HepG2 (cell line): ENCODE measurements around the gene TOM1L2. TPM values are rescaled to one million over a fixed set of nuclear protein-coding genes. Genes with fewer than 3 reads are reported as not detected.

Source experiments
- GFI1 ChIP-seq: sonication (generic); formaldehyde crosslinking; IDR thresholded peaks from 2 replicates; pipeline ENCODE4 v1.5.0; 2020; ENCODE audit warnings: missing genetic modification reagents, mild to moderate bottlenecking, borderline replicate concordance
- PRMT3 ChIP-seq: sonication (generic); formaldehyde crosslinking; IDR thresholded peaks from 2 replicates; pipeline ENCODE4 v1.8.1; 2022; ENCODE audit warnings: low read depth, mild to moderate bottlenecking, moderate library complexity, missing genetic modification reagents, borderline replicate concordance
- RAD21 ChIP-seq: fragments of 450-650 bp; formaldehyde crosslinking; IDR thresholded peaks from 2 replicates; pipeline ENCODE4 v1.5.0; 2020; ENCODE audit warnings: mild to moderate bottlenecking
- STAG1 ChIP-seq: sonication (generic); formaldehyde crosslinking; IDR thresholded peaks from 2 replicates; pipeline ENCODE4 v1.4.0; 2020; ENCODE audit warnings: missing genetic modification reagents
- ZNF230 ChIP-seq: sonication (generic); formaldehyde crosslinking; IDR thresholded peaks from 2 replicates; pipeline ENCODE4 v1.4.0; 2020; ENCODE audit warnings: mild to moderate bottlenecking, missing genetic modification reagents
- ZNF501 ChIP-seq: sonication (generic); formaldehyde crosslinking; IDR thresholded peaks from 2 replicates; pipeline ENCODE4 v1.5.1; 2020; ENCODE audit warnings: mild to moderate bottlenecking, moderate library complexity, missing genetic modification reagents
- polyA plus RNA-seq, 8 experiments: library from polyadenylated mRNA; depleted of rRNA in 3 of 8; stranded (reverse) in 7 of 8; unstranded in 1 of 8; fragments of >200 nt; fragmentation: Illumina TruSeq in 4 of 8; extraction: Trizol in 4 of 8; gene quantifications; 2 replicates each; pipeline versions ENCODE4 v1.2.1 to v1.2.3, GENCODE V29; 2011 to 2016; ENCODE audit warnings: low read depth in 4 of 8, missing spikeins in 1 of 8, mixed read lengths in 1 of 8; ENCODE audit not compliant: insufficient read depth in 1 of 8
- total RNA-seq, 5 experiments: library from RNA; depleted of rRNA; stranded (reverse); fragments of >200 nt; fragmentation: Illumina TruSeq; extraction: Trizol; gene quantifications; 2 replicates each; pipeline ENCODE4 v1.2.3, GENCODE V29; 2016; ENCODE audit warnings: low read depth in 1 of 5
- TF ChIP-seq, protein P1 (sequence below): sonication (generic); formaldehyde crosslinking; IDR thresholded peaks from 2 replicates; pipeline ENCODE4 v1.4.0; 2020; ENCODE audit warnings: missing genetic modification reagents, mild to moderate bottlenecking, borderline replicate concordance
- TF ChIP-seq, protein P2 (sequence below): sonication (generic); formaldehyde crosslinking; IDR thresholded peaks from 2 replicates; pipeline ENCODE4 v1.8.1; 2023; ENCODE audit warnings: mild to moderate bottlenecking, missing genetic modification reagents
- TF ChIP-seq, protein P3 (sequence below): sonication (generic); formaldehyde crosslinking; IDR thresholded peaks from 2 replicates; pipeline ENCODE4 v1.5.0; 2020; ENCODE audit warnings: mild to moderate bottlenecking, missing genetic modification reagents, moderate library complexity
- TF ChIP-seq, protein P4 (sequence below): sonication (generic); formaldehyde crosslinking; IDR thresholded peaks from 2 replicates; pipeline ENCODE4 v1.9.0; 2021; ENCODE audit warnings: missing genetic modification reagents, borderline replicate concordance
- TF ChIP-seq, protein P5 (sequence below): sonication (generic); formaldehyde crosslinking; IDR thresholded peaks from 2 replicates; pipeline ENCODE4; 2020; ENCODE audit warnings: missing genetic modification reagents, mild to moderate bottlenecking, borderline replicate concordance
- TF ChIP-seq, protein P6 (sequence below): IDR thresholded peaks from 2 replicates; pipeline ENCODE4 v1.6.1; 2012; ENCODE audit warnings: inconsistent platforms
- TF ChIP-seq, protein P7 (sequence below): sonication (generic); formaldehyde crosslinking; IDR thresholded peaks from 2 replicates; pipeline ENCODE4 v1.8.0; 2023; ENCODE audit warnings: mild to moderate bottlenecking, missing genetic modification reagents

Gene TOM1L2
- total and polyA plus RNA-seq, 2 of the 13 experiments (the other 11 are each of a cell fraction or from before 2014, with no cell fraction given) = 4.7 to 7.4 TPM

DNA sequence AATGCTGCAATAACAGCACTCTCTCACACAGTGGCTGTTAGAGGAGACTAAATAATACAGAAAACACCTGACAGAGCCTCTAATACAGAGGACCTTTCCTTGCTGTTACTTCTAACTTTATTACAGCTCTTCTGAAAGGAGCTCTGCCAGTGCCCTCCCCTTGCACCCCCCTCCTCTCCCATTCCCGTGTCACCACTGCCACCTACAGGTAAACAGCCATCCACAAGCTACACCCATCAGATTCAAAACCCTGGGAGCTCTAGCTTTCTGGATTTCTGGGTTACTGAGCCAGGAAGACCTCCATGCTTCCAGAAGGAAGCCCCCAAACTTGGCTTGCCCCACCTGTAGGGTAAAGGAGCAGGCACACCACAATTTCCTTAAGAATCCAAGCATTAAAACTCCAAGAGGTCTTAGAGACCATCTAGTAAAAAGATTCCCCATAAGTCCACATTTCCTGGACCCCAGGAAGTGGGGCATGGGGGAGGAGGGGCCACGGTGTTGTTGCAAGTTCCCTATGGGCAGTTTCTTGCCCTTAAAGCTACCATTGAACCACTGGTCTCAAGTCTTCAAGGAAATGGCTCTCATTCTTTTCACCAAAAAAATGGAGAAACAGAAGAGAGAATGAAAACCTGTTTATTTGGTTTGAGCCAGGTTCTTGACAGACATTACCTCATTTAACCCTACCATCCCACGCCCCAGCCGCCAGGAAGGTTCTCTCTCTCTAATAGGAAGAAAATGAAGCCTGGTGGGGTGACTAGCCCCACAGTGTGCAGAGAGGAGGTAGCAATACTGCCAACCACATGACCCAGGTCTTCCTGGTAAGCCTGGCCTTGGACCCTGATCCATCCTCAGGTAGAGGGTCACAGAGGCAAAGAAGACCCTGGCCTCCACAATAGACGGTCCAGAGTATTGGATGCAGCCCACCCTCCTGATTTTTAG, 52.8 kb downstream of the TOM1L2 start (continued):
- TF ChIP-seq, protein P1, sequence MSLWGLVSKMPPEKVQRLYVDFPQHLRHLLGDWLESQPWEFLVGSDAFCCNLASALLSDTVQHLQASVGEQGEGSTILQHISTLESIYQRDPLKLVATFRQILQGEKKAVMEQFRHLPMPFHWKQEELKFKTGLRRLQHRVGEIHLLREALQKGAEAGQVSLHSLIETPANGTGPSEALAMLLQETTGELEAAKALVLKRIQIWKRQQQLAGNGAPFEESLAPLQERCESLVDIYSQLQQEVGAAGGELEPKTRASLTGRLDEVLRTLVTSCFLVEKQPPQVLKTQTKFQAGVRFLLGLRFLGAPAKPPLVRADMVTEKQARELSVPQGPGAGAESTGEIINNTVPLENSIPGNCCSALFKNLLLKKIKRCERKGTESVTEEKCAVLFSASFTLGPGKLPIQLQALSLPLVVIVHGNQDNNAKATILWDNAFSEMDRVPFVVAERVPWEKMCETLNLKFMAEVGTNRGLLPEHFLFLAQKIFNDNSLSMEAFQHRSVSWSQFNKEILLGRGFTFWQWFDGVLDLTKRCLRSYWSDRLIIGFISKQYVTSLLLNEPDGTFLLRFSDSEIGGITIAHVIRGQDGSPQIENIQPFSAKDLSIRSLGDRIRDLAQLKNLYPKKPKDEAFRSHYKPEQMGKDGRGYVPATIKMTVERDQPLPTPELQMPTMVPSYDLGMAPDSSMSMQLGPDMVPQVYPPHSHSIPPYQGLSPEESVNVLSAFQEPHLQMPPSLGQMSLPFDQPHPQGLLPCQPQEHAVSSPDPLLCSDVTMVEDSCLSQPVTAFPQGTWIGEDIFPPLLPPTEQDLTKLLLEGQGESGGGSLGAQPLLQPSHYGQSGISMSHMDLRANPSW (CRISPR knock-in tag) = no peak
- TF ChIP-seq, protein P2, sequence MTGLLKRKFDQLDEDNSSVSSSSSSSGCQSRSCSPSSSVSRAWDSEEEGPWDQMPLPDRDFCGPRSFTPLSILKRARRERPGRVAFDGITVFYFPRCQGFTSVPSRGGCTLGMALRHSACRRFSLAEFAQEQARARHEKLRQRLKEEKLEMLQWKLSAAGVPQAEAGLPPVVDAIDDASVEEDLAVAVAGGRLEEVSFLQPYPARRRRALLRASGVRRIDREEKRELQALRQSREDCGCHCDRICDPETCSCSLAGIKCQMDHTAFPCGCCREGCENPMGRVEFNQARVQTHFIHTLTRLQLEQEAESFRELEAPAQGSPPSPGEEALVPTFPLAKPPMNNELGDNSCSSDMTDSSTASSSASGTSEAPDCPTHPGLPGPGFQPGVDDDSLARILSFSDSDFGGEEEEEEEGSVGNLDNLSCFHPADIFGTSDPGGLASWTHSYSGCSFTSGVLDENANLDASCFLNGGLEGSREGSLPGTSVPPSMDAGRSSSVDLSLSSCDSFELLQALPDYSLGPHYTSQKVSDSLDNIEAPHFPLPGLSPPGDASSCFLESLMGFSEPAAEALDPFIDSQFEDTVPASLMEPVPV (CRISPR knock-in tag) = no peak
- TF ChIP-seq, protein P3, sequence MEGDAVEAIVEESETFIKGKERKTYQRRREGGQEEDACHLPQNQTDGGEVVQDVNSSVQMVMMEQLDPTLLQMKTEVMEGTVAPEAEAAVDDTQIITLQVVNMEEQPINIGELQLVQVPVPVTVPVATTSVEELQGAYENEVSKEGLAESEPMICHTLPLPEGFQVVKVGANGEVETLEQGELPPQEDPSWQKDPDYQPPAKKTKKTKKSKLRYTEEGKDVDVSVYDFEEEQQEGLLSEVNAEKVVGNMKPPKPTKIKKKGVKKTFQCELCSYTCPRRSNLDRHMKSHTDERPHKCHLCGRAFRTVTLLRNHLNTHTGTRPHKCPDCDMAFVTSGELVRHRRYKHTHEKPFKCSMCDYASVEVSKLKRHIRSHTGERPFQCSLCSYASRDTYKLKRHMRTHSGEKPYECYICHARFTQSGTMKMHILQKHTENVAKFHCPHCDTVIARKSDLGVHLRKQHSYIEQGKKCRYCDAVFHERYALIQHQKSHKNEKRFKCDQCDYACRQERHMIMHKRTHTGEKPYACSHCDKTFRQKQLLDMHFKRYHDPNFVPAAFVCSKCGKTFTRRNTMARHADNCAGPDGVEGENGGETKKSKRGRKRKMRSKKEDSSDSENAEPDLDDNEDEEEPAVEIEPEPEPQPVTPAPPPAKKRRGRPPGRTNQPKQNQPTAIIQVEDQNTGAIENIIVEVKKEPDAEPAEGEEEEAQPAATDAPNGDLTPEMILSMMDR (CRISPR knock-in tag) = peak; percentile 94
- TF ChIP-seq RAD21 (CRISPR knock-in tag) (peak; percentile 90), GFI1 (no peak), STAG1 (CRISPR knock-in tag) (peak; percentile 76), ZNF501 (CRISPR knock-in tag) (0 out of 2 replicates have a peak, but pooled peaks have one; percentile 44), PRMT3 (no peak), ZNF230 (0 out of 2 replicates have a peak, but pooled peaks have one; percentile 57)
- TF ChIP-seq, protein P4, sequence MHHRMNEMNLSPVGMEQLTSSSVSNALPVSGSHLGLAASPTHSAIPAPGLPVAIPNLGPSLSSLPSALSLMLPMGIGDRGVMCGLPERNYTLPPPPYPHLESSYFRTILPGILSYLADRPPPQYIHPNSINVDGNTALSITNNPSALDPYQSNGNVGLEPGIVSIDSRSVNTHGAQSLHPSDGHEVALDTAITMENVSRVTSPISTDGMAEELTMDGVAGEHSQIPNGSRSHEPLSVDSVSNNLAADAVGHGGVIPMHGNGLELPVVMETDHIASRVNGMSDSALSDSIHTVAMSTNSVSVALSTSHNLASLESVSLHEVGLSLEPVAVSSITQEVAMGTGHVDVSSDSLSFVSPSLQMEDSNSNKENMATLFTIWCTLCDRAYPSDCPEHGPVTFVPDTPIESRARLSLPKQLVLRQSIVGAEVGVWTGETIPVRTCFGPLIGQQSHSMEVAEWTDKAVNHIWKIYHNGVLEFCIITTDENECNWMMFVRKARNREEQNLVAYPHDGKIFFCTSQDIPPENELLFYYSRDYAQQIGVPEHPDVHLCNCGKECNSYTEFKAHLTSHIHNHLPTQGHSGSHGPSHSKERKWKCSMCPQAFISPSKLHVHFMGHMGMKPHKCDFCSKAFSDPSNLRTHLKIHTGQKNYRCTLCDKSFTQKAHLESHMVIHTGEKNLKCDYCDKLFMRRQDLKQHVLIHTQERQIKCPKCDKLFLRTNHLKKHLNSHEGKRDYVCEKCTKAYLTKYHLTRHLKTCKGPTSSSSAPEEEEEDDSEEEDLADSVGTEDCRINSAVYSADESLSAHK = no peak
- TF ChIP-seq, protein P5, sequence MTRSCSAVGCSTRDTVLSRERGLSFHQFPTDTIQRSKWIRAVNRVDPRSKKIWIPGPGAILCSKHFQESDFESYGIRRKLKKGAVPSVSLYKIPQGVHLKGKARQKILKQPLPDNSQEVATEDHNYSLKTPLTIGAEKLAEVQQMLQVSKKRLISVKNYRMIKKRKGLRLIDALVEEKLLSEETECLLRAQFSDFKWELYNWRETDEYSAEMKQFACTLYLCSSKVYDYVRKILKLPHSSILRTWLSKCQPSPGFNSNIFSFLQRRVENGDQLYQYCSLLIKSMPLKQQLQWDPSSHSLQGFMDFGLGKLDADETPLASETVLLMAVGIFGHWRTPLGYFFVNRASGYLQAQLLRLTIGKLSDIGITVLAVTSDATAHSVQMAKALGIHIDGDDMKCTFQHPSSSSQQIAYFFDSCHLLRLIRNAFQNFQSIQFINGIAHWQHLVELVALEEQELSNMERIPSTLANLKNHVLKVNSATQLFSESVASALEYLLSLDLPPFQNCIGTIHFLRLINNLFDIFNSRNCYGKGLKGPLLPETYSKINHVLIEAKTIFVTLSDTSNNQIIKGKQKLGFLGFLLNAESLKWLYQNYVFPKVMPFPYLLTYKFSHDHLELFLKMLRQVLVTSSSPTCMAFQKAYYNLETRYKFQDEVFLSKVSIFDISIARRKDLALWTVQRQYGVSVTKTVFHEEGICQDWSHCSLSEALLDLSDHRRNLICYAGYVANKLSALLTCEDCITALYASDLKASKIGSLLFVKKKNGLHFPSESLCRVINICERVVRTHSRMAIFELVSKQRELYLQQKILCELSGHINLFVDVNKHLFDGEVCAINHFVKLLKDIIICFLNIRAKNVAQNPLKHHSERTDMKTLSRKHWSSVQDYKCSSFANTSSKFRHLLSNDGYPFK = no peak
- TF ChIP-seq, protein P6, sequence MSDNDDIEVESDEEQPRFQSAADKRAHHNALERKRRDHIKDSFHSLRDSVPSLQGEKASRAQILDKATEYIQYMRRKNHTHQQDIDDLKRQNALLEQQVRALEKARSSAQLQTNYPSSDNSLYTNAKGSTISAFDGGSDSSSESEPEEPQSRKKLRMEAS = peak; percentile 21; the same call in 1 of the 2 replicates
- TF ChIP-seq, protein P7, sequence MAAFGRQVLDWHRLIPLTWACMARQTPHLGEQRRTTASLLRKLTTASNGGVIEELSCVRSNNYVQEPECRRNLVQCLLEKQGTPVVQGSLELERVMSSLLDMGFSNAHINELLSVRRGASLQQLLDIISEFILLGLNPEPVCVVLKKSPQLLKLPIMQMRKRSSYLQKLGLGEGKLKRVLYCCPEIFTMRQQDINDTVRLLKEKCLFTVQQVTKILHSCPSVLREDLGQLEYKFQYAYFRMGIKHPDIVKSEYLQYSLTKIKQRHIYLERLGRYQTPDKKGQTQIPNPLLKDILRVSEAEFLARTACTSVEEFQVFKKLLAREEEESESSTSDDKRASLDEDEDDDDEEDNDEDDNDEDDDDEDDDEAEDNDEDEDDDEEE (CRISPR knock-in tag) = no peak
